ENCODE results near the gene TERB1.
A peak's percentile ranks its signal among the peaks of the same experiment; 100 is the strongest.
"Not testable (repeated sequence)": the region's sequence is repeated elsewhere in the genome, so short reads cannot be mapped to it uniquely, and the experiment has no call there.

The TERB1 gene

DNA sequence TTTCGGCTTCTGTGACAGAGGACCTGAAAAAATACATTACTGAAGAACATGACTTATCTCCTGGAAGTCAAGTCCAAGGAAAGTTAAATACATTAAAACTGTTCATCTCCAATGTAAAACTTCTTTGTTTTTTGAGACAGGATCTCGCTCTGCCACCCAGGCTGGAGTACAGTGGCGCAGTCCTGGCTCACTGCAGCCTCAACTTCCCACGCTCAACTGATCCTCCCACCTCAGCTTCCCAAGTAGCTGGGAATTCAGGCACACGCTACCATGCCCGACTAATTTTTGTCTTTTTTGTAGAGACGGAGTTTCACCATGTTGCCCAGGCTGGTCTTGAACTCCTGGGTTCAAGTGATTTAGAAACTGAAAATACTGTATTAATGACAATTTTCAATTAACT lies 9.7 kb upstream of the TERB1 start:
- no peak for DNase-seq

DNA sequence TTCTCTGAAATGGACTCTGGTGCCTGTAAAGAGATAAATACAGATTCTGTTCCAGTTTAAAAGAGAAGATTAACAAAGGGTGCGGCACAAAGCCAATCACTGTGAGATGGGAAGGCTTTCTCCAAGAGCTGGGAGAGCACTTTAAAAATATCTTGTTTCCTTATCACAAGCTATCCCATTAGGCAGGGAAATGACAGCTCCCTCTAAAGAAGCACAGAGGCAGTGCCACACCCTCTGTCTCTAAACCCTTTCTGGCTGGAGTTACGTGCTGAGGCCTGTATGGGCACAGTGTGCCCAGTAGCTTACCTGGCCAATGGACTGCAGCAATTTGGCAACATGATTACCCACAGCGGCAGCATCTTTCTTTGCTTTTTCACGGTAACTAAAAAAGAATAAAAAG lies 9.0 kb upstream of the TERB1 start:
- no peak for DNase-seq

DNA sequence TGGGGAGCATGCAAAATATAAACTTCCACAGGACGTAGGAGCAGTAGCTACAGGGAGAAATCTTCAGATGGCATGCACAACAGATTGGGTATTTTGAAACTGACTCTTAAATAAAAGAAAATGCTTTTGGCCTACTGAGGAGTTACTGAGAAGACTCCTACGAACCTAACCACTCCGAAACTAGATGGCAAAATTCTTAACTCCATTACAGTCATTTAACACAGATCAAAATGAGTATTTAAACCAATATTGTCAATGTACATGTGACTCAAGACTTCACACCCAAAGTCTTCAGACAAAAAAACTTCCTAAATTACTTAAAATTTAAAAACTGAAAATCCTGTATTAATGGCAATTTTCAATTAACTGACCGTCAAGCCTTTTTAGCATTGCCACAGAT lies 8.4 kb upstream of the TERB1 start:
- DNase-seq: no peak

GRCh38 chr16:66802159-66802558 lies 775 bp upstream of the TERB1 start:
- no peak for DNase-seq

GRCh38 chr16:66800856-66801255 lies 528 bp downstream of the TERB1 start:
- DNase-seq: no peak

- no peak for DNase-seq
Observed at GRCh38 chr16:66798161-66798560, 3.2 kb downstream of the TERB1 start.

DNA sequence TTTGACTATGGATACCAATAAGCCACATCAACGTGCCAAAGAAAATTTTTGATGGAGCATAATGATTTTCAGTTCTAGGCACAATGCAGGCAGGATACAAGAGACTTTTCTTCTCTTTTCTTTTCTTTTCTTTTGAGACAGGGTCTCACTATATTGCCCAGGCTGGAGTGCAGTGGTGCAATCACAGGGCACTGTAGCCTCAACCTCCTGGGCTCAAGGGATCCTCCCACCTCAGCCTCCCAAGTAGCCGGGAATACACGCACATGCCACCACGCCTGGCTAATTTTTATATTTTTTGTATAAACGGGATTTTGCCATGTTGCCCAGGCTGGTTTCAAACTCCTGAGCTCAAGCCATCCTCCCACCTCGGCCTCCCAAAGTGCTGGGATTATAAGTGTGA lies 7.4 kb downstream of the TERB1 start:
- DNase-seq: not testable (repeated sequence)

DNA sequence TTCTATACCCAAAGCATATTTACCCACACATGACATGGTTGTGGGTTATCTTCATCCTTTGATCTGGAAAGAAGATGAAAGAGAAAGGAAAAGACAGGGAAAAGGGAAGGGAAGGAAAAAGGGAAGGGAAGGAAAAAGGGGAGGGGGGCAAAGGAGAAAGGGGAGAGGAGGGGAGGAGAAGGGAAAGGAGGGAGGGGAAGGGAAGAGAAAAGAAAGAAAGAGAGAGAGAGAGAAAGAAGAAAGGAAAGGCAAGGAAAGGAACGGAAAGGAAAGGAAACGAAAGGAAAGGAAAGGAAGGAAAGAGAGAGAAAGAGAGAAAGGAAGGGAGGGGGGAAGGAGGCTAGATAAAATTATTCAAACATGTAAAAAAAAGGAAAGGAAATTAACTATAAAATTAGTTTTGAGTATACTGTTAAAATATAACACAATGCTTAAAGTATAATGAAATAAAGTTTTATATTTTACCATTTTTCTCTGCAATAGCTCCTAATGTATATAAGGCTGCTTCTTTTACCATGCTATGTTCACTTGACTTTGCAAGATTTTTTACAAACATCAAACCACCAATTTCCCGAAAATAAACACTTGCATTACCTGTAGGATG lies 11.2 kb downstream of the TERB1 start:
- no peak for DNase-seq

GRCh38 chr16:66787427-66787826 lies 14.0 kb downstream of the TERB1 start:
- no peak for DNase-seq

- DNase-seq: no peak
Observed at GRCh38 chr16:66786551-66786950, 14.8 kb downstream of the TERB1 start.

- no peak for DNase-seq
Observed at GRCh38 chr16:66776457-66776856, 24.9 kb downstream of the TERB1 start.

GRCh38 chr16:66774981-66775380 lies 26.4 kb downstream of the TERB1 start:
- DNase-seq: no peak

DNA sequence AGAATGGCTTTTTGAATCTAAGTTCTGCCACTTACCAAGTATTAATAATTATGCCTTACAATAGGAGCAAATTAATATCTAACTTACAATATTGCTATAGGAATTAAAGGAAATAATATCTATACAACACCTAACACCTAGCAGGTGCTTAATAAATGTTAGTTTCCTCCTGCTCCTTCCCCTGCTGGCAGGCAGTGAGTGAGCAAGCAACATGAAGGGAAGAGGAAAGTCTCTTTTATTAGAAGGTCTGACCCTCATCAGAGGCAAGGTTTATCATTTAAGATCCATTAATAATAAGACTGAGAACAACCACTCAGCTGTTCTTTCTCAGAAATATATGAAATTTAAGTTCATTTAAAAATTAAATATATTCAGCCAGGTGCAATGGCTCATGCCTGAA lies 43.3 kb downstream of the TERB1 start:
- DNase-seq: no peak

- DNase-seq: no peak
Observed at GRCh38 chr16:66754819-66755218, 46.6 kb downstream of the TERB1 start.

DNA sequence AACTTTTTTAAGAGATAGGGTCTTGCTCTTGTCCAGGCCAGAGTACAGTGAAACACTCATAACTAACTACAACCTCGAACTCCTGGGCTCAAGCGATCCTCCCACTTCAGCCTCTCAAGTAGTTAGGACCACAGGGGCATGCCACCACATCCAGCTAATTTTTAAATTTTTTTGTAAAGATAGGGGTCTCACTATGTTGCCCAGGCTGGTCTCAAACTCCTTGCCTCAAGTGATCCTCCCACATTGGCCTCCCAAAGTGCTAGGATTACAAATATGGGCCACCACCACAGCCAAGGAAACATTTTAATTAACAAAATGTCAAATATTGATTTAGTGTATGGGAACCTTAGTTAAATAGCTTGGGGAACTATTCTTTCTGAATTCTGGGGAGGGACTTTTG lies 47.2 kb downstream of the TERB1 start:
- no peak for DNase-seq

DNA sequence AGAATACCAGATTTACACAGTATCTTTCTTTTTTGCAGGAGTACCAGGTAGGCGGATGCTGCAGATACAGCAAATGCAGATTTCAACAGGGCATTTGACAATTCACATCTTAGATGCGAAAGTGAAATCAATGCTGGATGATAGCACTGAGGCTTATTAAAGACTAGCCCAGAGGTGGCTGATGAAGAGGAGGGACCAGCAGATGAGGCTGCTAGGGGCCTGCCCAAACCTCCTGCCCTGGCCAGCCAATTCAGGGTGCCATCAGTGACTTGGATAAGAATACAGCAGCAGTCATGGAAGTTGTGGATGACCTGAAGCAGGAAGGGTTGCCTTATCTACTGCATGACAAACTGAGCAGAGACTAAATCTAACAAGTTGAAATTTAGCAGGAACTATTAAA lies 48.4 kb downstream of the TERB1 start:
- no peak for DNase-seq

- DNase-seq: no peak
Observed at GRCh38 chr16:66752379-66752778, 49.0 kb downstream of the TERB1 start.

DNA sequence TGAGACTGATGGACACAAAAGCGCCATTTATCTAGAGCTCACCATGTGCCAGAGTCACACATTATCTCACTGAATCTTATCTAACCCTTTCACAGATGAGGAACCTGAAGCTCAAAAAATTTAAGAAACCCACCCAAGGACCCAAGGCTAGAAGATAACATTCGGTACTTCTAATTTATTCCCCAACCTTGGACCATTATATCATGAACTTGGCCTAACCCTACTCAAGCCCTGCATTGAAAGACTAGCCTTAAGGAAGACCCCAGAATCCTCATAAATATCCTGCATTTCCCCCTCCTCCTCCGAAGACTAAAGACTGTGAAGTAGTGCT lies 49.4 kb downstream of the TERB1 start:
- no peak for DNase-seq

GRCh38 chr16:66751303-66751991 lies 49.9 kb downstream of the TERB1 start, which contains the start of gene DYNC1LI2:
Gene DYNC1LI2, minus strand, starts transcription at chr16:66751609. Its CDS starts 18 bp downstream, at chr16:66751591.
- peak; percentile 94 for DNase-seq

DNA sequence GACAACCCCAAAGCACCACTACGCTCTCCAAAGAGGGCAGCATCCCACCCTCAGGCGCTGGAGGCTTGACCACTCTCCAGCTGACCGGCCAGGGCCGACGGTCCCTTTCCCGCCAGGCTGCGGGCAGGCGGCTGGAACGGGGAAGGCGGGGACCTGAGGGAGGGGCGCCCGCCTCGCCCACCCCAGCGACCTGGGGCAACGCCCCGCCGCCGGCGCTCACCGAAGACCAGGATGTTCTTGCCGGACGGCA lies 50.4 kb downstream of the TERB1 start:
- DNase-seq: no peak

DNA sequence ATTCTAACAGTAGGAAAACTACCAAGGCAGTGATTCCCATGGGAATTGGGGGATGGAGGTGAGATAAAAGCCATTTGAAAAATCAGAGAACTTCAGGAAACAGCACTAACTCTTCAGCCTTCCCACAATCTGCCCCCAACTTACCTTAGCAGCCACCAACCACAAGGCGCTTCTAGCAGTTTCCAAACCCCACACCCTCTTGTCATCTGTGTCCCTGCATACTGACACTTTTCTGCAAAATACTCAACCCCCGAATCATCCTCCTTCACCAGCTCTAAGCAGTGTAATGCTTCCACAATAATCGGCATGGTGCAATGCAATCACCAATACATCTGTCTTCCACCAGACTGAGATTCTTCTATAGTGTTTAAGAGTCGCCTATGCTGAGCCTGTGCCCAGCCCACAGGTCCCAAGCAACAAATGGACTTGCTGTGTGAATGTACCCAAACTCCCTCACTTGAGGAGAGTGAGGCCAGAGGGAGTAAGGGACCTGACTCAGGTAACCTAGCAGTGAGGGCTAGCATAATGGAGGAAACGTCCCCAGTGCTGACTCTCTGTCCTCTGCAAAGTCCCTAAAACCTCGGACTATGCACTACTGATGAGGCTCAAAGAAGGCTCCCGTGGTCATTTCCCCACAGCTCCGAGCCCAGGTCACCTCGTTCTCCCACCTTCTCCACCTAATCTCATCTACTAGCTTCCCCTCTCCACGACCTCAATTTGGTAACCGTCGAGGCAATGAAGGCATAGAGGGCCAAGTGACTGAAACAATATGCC lies 50.9 kb downstream of the TERB1 start:
- DNase-seq: no peak

GRCh38 chr16:66746682-66747081 lies 54.7 kb downstream of the TERB1 start:
- DNase-seq: no peak

GRCh38 chr16:66746048-66746447 lies 55.3 kb downstream of the TERB1 start:
- no peak for DNase-seq

DNA sequence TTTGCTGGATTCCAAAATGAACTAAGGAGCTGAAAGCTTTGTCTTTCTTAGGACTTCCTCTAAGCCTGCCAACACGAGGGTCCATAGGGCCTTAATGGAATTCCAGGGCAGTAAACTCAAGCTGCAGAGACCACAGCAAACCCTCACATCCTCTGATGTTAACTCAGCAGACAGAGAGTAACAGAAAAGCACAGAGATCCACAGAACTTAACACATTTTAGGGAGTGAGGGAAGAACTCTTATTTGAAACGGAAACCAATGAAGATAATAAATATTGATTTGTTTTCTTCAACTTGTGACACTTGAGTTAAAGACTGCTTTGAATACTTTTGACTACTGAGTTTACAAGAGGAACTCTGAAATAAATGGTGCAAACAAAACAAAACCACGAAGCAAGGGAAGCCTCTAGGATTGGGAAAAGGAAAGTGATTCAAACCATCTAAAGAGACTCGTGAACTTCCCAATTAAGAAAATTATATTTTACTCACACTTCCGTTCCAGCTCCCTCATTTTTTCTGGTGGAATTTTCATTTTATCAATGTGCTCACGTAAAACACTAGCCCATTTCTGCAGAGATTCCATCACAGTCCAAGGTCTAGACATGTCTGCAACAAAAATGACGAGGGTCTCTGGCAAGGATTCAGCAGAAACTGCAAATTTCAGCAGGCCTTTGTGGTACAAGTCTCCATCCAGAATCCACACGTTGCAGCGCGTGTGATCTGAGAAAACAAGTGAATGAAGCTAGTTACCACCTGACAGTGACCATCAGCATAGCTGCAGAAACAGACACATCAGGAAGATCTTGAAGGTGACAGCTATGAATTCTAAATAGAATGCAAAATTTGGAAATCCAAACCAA lies 59.2 kb downstream of the TERB1 start:
- DNase-seq: no peak

Measured in activated CD8-positive, alpha-beta memory T cell treated with anti-CD3 and anti-CD28 coated beads for 24 hours (primary cell).